HuH-7.5 (cell line): ENCODE data around the gene LSP1.
"Not testable (repeated sequence)": the region's sequence is repeated elsewhere in the genome, so short reads cannot be mapped to it uniquely, and the experiment has no call there.

ENCODE experiments used
- DNase-seq: peaks from one replicate; pipeline ENCODE4 v3.0.0; 2011; ENCODE audit warnings: low spot score

The LSP1 gene

GRCh38 chr11:1852877-1853276 is at the start of gene LSP1:
LSP1 (plus strand) TSS chr11:1853084; CDS start chr11:1853145, 61 bp downstream.
- no peak for DNase-seq

- no peak for DNase-seq
These were observed 49.6 kb upstream of the LSP1 start for GRCh38 chr11:1803246-1803645.

- not testable (repeated sequence) for DNase-seq
These were observed 48.9 kb upstream of the LSP1 start for GRCh38 chr11:1803835-1804519.

- DNase-seq: no peak
These were observed 47.4 kb upstream of the LSP1 start for GRCh38 chr11:1805525-1805924.

GRCh38 chr11:1807264-1807995 is 45.5 kb upstream of the LSP1 start:
- no peak for DNase-seq

GRCh38 chr11:1810761-1811160 is 42.1 kb upstream of the LSP1 start:
- DNase-seq: no peak

- DNase-seq: no peak
These were observed 40.6 kb upstream of the LSP1 start for GRCh38 chr11:1812274-1812673.

GRCh38 chr11:1812801-1813200 is 40.1 kb upstream of the LSP1 start:
- DNase-seq: no peak

- DNase-seq: not testable (repeated sequence)
These were observed 39.5 kb upstream of the LSP1 start for GRCh38 chr11:1813356-1813755.

GRCh38 chr11:1814691-1815090 is 38.2 kb upstream of the LSP1 start:
- no peak for DNase-seq

- DNase-seq: no peak
These were observed 37.6 kb upstream of the LSP1 start for GRCh38 chr11:1815311-1815710.

- no peak for DNase-seq
These were observed 37.1 kb upstream of the LSP1 start for GRCh38 chr11:1815751-1816150.

GRCh38 chr11:1817000-1817399 is 35.9 kb upstream of the LSP1 start:
- DNase-seq: no peak

- DNase-seq: no peak
These were observed 35.4 kb upstream of the LSP1 start for GRCh38 chr11:1817511-1817910.

GRCh38 chr11:1819074-1819473 is 33.8 kb upstream of the LSP1 start:
- DNase-seq: no peak

- no peak for DNase-seq
These were observed 32.2 kb upstream of the LSP1 start for GRCh38 chr11:1820463-1821325.

GRCh38 chr11:1821562-1821961 is 31.3 kb upstream of the LSP1 start:
- no peak for DNase-seq

GRCh38 chr11:1822648-1823375 is 30.1 kb upstream of the LSP1 start:
- no peak for DNase-seq

- DNase-seq: no peak
These were observed 29.3 kb upstream of the LSP1 start for GRCh38 chr11:1823376-1824220.

- no peak for DNase-seq
These were observed 28.5 kb upstream of the LSP1 start for GRCh38 chr11:1824221-1825038.
